CD4-positive, alpha-beta T cell treated with Interleukin-2 at 100 ng/mL for 4 hours (primary cell): Measurements from ENCODE around the gene DARS2.
A peak's percentile ranks its signal among the peaks of the same experiment; 100 is the strongest.
"Not testable (repeated sequence)": the region's sequence is repeated elsewhere in the genome, so short reads cannot be mapped to it uniquely, and the experiment has no call there.

Experiments
- DNase-seq: peaks from one replicate; pipeline ENCODE4 v3.0.0-alpha.2; 2020; ENCODE audit warnings: low spot score

The DARS2 gene, protein sequence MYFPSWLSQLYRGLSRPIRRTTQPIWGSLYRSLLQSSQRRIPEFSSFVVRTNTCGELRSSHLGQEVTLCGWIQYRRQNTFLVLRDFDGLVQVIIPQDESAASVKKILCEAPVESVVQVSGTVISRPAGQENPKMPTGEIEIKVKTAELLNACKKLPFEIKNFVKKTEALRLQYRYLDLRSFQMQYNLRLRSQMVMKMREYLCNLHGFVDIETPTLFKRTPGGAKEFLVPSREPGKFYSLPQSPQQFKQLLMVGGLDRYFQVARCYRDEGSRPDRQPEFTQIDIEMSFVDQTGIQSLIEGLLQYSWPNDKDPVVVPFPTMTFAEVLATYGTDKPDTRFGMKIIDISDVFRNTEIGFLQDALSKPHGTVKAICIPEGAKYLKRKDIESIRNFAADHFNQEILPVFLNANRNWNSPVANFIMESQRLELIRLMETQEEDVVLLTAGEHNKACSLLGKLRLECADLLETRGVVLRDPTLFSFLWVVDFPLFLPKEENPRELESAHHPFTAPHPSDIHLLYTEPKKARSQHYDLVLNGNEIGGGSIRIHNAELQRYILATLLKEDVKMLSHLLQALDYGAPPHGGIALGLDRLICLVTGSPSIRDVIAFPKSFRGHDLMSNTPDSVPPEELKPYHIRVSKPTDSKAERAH

DNA sequence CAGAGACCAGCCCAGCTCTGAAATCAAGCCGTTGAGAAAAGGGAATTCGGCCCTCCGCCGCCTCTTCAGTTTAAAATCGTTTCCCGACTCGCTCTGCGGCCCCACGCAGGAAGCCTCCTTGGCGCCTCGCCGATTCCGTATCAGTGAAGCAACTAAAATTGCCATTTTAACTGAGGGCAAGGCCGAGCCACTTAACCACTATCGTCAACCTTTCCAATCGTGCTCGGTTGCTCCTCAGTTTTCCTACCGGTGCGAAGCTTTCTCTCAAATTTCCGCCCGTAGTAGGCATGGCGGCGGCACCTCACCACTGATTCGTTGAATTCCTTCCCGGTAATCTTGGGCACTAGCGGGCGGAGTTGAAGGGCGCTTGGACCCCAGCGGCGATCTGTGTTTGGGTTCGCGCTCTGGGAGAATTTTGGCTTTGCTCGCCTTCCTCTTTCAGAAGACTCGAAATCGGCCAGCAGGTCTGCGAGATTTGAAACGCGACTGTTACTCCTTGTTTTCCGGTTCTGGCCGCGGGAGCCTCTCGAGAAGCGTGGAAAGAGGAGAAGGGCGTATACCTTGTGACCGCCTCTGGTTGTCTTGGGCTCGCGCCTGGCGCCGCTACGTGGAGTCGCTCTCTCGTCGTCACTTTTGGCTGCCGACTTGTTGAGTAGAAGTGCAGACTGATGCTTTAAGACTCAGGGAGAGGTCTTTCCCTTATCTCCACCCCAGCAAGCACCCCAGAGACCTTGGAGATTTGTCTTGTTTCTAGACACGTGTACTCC is at the start of gene DARS2, which contains the start of gene CENPL:
Gene DARS2 (plus strand): TSS at position 359 of the 767 bp plus-strand sequence. CDS start 557 bp downstream, outside the sequence.
Gene CENPL (minus strand): TSS at position 569 of the 767 bp plus-strand sequence. CDS start 13,584 bp downstream, outside the sequence.
- peak; percentile 94 for DNase-seq

DNA sequence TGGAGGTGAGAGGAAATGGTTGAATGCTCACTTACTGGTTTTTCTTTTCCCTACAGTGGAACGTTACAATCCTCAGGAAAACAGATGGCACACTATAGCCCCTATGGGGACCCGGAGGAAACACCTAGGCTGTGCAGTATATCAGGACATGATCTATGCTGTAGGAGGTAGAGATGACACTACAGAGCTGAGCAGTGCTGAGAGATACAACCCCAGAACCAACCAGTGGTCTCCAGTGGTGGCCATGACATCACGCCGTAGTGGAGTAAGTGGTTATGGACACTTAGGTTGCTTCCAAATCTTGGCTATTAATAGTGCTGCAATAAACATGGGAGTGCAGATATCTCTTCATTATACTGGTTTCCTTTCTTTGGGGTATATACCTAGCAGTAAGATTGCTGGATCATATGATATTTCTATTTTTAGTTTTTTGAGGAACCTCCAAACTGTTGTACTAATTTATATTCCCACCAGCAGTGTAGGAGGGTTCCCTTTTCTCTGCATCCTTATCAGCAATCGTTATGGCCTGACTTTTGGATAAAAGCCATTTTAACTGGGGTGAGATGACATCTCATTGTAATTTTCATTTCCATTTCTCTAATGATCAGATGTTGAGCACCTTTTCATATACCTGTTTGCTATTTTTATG is 48.8 kb upstream of the DARS2 start:
- DNase-seq: no peak

DNA sequence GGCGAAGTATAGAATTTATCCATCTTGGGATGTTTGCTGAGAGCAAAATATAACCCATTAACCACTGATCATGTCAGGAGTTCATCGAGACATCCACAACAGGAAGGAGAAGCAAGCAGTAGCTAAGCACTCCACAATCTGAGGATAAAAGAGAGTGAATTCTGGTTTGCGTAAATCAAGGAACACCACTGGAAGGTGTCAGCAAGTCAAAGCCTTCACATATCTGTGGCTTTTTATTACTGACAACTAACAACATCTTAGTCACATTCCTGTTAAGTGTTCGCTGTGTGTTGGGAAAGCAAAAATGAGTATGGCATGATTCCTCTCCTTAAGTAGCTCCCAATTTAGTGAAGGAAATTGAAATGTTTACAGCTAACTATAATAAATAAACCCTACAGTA is 44.5 kb upstream of the DARS2 start:
- DNase-seq: no peak

GRCh38 chr1:173784997-173785396 is 39.5 kb upstream of the DARS2 start:
- DNase-seq: no peak

DNA sequence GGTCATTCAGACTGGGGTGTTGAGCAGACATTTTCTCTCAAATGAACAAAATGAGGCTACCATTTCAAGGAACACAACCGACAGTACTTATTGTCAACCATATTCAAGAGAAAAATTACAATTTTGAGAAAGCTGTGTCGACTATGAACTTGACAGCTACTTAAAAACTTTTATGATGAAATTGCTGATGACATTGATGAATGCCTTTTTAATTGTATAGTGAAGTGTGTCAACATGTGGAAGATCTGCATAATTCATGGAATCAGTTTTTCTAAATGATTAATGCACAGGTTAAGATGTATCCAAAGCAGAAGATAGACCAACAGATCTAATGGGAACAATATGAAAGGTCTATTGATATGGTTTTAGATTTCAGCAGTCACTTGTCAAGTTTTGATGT is 34.6 kb upstream of the DARS2 start:
- no peak for DNase-seq

DNA sequence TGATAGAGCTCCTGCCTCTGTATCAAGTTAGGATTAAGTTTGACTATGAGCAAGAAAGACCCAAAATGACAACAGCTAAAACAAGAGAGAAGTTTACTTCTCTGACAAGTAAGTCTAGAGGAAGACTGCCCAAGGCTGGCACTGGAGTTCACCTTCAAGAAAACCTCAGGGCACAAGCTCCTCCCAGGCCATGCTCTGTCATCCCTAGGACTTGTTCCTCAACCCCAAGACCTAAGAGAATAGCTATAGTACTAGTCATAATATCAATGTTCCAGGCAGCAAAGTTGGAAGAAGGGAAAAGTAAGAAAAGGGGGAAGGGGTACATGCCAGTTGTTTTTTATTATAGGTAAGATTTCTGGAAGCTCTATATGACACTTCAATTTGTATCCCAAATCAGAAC is 26.4 kb upstream of the DARS2 start:
- no peak for DNase-seq

- DNase-seq: not testable (repeated sequence)
Observed at GRCh38 chr1:173799995-173800394, 24.5 kb upstream of the DARS2 start.

DNA sequence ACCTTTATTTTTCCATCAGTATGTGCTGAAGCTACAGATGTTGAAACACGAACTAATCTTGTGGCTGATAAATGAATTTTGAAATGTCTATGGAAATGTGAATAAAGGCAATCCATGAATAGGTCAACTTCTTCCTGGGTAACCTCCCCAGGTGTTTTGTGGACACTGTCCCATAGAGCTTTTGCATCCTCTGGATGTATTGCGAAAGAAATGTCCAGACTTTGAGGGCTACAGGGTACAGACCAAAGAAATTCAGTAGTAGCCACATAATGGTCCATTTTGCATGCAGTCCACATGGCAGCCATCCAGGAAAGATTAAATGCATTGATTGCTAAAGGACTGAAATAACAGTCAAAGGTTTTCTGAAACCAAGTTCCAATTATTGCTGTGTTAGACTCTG is 21.5 kb upstream of the DARS2 start:
- DNase-seq: no peak

DNA sequence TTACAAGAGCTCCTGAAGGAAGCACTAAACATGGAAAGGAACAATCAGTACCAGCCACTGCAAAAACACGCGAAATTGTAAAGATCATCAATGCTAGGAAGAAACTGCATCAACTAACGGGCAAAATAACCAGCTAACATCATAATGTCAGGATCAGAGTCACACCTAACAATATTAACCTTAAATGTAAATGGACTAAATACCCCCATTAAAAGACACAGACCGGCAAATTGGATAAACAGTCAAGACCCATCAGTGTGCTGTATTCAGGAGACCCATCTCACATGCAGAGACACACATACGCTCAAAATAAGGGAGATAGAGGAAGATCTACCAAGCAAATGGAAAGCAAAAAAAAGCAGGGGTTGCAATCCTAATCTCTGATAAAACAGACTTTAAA is 10.8 kb upstream of the DARS2 start:
- DNase-seq: not testable (repeated sequence)

DNA sequence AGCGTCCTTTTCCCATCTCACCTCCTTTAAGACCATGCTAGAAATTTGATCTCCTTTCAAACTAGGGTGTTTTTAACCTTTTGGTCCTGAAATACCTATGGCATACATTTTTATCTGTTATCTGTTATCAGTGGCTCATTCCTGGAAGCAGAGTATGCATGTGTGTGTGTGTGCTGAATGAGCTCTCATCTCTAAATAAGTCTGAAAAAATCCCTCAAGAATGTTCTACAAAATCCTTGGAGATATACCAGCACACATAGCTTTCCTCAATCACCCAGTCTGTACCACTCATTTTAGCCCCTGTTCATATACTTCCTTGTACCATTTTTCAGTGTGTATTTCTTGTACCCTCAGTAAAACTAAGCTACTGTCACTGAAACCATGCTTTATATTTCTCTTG is 6.0 kb upstream of the DARS2 start:
- DNase-seq: no peak

- no peak for DNase-seq
Observed at GRCh38 chr1:173821680-173822079, 2.8 kb upstream of the DARS2 start.

DNA sequence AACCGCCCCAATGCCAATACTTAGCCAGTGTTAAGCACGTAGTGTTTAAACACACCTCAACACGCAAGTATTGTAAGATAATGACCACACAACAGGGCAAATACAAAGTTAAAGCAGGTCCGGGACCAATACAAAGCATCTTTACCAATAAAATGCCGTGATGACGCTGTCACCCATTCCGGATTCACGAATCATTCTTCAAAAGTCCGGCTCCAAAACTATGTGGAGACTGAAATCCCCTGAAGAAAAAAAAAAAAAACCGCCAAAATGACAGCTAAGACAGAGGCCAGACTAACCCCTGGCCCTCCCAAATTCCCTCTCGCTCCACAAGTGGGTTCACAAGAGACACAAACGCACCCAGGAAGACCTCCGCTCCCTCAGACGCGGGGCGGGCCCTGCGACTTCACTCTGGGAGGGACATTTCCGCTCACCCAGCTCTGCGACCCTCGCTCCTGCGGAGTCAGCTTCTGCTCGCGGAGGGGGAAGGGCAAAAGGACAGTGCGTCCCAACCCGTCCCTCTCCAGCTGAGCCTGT is 625 bp upstream of the DARS2 start:
- no peak for DNase-seq

GRCh38 chr1:173827611-173828010 is 3.1 kb downstream of the DARS2 start:
- no peak for DNase-seq

DNA sequence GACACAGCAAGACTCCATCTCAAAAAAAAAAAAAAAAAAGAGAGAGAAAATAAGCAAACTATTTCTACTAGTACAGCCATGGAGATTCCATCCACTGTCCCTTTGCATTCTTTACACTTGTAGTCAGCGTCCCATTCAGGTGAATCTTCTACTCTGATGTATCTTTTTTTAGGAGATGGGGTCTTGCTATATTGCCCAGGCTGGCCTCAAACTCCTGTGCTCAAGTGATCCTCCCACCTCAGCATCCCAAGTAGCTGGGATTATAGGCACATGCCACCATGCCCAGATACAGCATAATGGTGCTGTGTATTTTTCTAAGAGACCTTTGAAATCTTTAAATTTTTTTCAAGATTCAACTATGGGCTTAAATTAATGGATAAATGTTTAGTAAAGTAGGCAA is 8.3 kb downstream of the DARS2 start:
- DNase-seq: no peak

DNA sequence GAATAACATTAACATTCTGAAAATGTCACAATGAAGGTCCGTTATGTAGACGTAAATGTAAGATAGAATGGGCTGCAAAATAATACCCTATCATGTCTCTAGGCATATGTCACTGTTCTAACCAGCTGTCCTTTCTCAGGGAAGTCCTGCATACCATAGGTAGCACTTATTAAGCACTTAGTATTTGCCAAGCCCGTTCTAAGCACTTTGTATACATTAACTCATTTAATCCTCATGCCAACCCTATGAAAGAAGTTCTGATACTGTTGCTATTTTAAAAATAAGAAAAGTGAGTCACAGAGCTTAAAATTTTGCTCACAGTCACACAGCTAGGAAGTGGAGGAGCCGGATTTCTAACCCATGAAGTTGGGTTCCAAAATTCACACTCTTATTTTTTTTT is 27.6 kb downstream of the DARS2 start:
- DNase-seq: no peak

DNA sequence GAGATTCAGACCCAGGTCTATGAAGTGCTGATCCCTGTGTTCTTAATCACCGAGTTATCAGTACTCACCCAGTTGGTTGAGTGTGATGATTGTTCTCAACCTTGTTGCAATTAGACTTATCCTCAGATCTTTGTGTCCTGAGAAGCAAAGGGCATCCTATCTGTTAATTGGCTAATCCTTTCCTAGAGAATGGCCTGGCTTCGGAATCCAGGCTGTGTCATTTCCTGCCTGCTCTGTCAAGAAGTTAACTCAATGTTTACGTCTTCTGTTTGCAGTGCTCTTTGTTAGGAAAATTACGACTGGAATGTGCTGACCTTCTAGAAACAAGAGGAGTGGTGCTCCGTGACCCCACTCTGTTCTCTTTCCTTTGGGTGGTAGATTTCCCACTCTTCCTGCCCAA is 28.6 kb downstream of the DARS2 start:
- DNase-seq: no peak

GRCh38 chr1:173856014-173856413 is 31.5 kb downstream of the DARS2 start:
- no peak for DNase-seq

- DNase-seq: no peak
Observed at GRCh38 chr1:173856903-173857302, 32.4 kb downstream of the DARS2 start.

GRCh38 chr1:173857363-173857917 is 33.0 kb downstream of the DARS2 start:
- no peak for DNase-seq

DNA sequence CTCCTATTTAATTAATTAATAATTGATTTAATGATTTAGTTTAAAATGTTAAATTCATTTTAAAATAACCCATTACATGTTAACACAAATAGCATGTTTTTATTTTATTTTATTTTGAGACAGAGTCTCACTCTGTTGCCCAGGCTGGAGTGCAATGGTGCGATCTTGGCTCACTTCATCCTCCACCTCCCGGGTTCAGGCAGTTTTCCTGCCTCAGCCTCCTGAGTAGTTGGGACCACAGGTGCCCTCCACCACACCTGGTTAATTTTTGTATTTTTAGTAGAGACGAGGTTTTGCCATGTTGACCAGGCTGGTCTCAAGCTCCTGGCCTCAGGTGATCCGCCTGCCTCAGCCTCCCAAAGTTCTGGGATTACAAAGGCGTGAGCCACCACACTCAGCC is 35.1 kb downstream of the DARS2 start:
- not testable (repeated sequence) for DNase-seq

DNA sequence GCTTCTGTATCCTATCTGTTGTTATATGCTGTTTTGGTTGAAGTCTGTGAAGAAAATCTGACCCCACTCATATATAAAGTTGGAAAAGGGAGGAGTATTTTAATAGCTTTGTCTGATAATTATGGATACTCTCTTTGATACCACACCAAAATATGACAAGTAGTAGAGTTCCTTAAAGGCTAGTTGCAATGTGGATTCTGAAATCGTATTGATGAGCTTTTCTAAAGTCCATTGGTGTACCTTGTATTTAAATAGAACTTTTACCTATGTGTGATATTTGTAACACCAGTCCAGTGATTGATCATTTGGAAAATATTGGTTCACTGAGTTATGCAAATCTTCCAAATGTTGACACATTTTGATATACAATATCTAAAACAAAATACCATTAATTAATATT is 35.6 kb downstream of the DARS2 start:
- DNase-seq: no peak

GRCh38 chr1:173861731-173862145 is 37.3 kb downstream of the DARS2 start:
- DNase-seq: no peak
